DMS53 treated with DMSO at 0.1 percent for 48 hours (cell line): ENCODE data around the gene DLG2.
A peak's percentile ranks its signal among the peaks of the same experiment; 100 is the strongest.
"Not testable (repeated sequence)": the region's sequence is repeated elsewhere in the genome, so short reads cannot be mapped to it uniquely, and the experiment has no call there.

Source experiments
- DNase-seq: peaks from one replicate; lab custom pipeline; 2025; ENCODE audit not compliant: unreplicated experiment; lab: John Stamatoyannopoulos, UW

Gene DLG2

DNA sequence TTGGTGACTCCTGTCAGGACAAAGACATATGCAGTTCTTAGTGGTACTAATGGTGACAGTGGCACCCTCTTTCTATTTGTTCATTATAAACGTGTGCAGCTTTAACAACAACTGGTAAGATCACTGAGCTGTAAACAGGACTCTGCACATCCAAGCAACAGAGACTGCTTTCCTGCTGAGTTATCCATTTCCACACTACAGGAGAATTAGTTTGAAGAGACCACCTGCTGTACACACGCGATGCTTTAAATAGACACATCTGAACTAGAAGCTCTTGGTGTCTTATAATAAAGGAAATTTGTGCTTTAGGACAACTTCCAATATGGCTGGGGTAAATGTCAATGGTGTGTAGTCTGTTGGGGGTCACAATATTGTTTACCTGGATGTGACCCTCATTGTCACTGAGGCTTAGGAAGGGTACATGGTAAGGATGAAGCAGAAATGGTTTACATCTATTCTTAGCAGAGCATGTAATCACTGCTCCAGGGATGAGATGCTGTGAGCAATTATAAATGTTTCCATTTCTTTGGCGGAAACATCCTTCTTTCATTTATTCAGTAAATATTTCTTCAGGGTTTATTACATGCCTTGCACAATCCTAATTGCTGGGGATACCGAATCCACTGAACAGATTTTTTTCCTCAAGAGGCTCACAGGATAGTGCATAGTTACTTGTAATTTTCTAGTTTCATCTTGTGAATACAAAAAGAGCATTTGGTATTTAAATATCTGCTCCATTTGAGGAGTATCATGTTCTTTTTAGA lies 1987.0 kb downstream of the DLG2 start:
- no peak for DNase-seq

DNA sequence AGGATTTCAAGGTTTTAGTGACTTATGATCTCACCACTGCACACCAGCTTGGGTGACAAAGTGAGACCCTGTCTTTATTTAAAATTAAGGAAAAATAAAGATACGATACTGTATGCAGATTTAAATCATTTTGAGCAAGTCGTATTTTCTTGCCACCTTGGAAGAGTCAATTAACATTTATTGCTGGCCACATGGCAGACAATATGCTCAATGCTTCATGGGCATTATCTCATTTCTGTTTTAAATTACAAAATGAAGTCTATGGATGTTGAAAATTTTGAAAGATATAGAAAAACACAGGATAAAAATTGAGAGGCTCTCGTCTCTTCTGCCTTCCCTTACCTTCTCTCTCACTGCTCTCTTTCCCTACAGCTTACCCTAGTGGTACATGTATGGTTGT lies 1992.0 kb downstream of the DLG2 start:
- DNase-seq: no peak

DNA sequence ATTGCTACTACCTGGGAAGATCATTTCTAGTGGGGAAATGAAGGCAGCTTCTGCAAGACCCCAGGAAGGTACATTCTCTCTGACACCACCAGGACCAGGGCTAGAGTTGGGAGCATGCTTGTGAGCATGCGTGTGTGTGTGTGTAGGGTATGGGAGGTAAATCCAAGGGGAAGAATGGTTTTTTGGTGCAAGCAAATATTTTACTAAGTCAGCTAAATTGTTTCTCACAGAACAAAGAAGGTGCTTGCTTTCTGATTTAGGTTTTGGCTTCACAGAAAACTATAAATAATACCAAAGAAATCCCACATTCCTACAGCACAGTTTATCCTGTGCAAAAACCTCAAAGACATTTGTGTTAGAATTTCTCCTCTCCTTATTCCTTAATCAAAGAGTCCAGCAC lies 1996.9 kb downstream of the DLG2 start:
- no peak for DNase-seq

DNA sequence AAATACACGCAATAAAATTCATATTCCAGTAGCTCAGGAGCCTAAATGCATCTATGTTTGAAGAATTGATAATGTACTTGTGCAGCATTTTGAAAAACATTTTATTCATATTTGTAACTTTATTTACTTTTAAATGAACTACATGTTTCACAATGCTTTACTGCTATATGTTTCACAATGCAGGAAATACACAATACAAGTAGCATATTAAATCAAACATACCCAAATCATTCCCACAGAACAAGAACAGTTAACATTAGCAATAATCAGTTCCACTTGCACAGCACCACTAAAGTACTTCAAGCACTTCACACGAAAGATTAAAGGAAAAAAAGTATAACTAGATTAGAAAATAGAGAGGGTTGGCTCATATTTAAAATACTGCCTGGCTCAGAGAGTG lies 1997.4 kb downstream of the DLG2 start:
- no peak for DNase-seq

DNA sequence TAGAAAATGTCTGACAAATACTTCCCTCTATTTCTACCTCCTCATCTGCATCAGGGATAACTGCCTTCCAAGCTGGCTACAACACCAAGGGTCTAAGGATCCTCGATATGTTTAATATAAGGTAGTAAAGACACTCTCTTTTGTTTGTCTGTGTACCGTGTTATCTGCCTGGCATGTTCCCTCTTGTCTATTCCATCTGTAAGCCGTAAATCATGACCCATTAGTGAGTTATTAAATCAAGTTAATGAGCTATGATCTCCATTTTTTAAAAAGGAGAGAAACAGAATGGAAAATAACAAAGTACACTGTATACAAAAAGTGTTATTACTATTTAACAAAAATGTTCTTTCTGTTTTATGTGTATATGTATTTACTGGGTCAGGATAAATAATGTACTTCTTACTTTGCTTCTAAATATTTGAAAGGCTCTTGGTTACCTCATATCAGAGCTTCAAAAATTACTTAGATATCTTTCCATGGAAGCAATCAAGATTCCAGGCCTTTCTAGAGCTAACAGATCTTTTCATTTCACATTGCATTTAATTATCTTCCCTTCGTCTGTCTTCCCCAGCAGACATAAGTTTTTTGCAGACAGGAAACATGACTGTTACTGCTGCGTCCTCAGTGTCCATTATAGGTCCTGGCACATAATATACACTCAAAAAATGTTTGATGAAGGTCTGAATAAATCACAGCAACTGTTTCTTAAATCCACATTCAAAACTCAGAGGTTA lies 1998.4 kb downstream of the DLG2 start:
- no peak for DNase-seq

DNA sequence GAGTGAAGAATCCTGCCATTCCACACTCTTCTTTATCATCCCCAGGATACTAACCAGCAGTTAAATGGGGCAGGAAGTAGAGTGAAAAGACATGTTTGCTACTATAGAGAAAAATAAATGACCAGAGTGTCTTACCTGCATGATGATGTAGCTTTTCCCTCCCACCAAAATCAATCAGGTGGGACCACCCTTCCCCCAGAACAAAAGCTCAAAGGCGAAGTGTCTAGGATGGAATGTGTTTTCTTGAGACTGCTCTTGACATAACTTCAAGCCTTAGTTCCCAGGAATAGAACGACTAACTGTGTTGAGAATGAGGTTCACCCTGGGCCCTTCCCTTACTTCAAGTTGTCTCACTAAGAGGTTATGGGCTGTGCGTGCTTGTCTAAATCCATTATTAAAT lies 2001.8 kb downstream of the DLG2 start:
- no peak for DNase-seq

DNA sequence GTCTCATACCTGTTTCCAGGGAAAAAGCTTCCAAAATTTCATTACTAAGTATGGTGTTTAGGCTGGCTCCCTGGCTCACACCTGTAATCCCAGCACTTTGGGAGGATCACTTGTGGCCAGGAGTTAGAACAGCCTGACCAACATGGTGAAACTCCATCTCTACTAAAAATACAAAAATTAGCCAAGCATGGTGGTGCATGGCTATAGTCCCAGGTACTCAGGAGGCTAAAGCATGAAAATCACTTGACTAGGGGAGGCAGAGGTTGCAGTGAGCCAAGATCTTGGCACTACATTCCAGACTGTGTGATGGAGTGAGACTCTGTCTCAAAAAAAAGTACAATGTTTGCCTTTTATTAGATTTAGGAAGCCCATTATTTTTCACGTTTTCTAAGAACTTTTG lies 2009.5 kb downstream of the DLG2 start:
- DNase-seq: no peak

DNA sequence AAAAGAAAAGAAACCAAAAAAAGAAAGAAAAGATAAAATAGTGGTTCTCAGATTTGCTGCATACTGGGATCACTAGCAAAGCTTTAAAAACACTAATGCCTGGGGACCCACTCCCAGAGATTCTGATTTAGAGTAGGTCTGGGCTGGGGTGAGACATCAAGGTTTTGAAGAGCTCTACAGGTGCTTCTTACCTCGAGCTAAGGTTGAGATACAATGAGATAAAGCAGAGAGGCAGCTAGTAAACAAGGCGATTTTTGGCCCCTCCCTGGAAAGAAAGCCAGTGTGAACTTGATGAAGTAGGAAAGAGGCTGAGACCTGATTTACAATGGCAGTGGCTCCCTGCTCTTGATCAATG lies 2013.4 kb downstream of the DLG2 start:
- no peak for DNase-seq

DNA sequence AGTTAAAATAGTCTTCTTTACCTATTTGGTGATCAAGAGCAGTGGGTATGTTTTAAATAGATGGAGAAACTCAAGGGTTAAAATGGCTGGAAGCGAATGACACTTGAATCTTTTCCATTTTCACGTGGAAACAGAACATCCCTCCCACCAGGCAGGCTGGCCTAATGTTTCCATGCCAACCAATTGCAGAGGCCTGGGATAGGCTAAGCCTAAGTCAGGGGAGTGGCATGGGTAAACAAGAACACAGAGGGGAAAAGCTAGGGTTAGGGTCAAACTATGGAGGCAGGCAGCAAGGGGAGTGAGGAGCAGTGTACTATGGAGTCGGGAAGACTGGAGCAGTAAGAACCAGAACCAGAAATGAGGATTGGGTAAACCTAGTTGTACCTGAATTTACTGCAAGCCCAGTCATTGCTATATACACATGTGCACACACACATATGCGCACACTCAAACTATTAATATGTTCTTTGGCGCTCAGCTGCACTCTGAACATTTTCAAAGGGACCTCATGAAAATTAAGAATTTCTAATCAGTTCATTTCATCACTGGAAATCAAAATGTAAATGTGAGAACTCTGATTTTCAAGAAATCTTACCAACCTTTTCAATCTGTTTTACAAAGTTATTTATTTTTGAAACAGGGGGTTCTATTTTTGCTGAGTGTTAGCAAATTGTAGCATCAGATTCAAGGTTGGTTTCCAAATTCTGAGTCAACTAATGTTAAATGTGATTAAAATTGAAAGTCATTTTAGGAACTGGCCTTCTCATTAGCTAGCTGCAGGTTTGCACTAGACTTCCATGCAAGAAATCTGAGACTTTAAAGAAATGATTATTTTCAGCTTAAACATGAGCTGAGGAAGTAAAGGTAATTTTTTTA lies 2014.0 kb downstream of the DLG2 start:
- DNase-seq: no peak

DNA sequence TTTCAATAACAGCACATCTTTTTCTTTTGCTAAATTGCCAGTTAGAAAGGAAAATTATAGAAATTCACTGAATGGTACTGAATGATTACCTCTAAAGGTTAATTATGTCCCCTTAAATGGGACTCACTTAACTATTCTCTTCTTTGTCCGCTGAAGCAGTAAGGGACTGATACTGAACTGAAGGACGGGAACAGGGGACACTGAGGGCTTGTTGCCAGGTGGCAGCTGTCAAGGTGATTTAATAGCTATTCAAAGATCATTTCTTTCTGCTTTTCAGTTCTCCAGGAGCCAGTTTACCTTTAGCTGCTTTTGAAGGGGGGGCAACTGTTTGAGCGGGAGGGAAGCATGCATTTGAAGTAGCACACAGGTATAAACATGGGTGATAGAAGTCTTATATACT lies 2015.5 kb downstream of the DLG2 start:
- DNase-seq: no peak

DNA sequence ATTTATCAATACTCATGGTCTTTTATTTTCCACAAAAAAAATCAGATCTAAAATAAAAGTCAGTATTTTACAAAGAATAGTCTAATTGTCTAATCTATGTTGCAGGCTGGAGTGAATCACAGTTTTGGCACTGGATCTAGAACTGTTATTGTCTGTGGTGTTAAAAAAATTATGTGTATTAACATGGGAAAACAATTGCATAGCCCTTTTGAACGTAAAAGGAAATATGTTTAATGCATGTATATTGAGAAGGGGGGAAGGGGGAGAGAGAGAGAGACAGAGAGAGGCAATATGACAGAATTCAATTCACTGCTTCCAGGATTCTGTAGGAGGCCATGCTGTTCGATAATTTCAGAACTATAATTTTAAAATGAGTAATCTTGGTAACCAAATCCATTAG lies 2016.1 kb downstream of the DLG2 start:
- DNase-seq: no peak

DNA sequence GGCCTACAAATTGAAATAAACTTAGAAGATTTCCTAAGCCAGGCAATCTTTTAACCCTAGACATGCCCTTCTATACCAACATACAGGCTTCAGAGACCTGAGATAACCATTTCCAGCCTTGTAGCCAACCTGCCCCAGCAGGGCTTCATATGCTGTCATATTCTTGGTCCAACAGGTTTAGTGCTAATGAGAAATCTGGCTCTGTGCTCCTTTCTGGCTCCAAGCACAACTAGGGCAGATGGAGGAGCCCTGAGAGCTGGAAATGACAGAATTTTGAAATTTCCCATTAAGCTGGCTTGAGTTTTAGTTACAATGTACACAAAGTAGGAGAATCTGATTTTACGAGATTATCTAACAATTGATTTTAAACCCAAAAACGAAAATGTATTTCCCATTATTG lies 2018.0 kb downstream of the DLG2 start:
- DNase-seq: no peak

DNA sequence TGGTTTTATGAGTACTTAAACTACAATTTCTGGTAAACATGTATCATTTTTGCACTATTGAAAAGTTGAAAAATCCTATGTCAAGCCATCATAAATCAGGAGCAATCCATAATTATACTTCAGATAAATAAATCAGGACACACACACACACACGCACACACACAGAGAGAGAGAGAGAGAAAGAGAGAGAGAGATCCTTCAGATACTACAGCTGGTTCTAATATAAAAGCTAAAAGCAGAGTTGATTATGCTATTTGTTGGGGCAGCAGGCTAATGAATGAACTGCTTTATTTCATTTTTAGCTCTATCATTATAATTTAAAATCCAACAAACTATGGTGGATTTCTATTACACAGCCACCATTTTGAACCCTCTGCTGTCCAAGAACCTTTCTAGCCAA lies 2018.6 kb downstream of the DLG2 start:
- no peak for DNase-seq

DNA sequence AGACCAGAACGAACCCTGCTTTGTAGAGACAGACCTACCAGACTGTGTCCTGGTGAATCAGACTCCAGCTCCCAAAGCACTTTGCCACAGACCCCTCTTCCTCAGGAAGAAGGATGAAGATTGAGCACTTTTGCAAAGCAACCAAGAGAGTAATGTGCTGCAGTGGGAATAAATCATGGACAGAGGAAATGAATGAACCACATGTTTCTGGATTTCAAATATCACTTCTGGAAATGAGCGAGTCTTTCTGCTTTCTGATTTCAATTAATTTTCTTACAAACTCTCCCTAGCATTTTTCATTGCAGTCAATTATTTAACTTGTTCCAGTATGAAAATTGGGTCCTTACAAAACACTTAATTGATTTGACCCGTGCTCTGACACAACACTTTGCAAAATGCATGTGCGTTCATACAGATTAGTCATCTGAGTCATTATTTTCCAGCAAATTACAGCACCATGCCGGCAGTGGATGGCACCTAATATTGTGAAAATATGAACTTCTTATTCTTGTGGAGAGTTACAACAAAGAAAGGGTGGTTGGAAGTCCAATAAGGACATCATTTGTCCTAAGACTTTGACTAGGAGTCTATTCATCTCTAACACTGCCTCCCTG lies 2025.1 kb downstream of the DLG2 start:
- no peak for DNase-seq

DNA sequence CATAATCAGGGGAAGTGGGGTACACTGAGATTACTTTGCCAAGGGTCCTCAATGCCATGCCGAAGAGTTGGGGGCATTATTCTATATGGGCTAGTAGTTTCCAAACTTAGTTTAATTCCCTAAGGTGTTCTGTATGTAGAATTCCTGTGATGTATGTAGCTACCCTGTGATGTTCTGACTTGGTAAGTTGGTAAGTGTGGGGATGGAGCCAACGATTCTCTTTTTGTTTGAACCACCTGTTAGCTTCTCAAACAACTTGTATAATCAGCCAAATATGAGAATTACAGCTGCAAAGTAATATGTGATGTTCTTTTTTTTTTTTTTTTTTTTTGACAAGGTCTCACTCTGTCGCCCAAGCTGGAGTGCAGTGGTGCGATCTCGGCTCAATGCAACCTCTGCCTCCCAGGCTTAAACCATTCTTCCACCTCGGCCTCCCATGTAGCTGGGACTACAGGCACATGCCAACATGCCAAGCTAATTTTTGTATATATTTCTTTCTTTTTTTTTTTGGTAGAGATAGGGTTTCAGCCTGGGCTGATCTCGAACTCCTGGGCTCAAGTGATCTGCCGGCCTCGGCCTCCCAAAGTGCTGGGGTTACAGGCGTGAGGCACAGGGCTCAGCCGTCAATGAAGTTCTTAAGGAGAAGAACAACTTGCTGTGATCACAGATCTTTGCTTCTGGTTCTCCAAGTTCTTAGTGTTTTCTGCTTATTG lies 2025.8 kb downstream of the DLG2 start:
- no peak for DNase-seq

DNA sequence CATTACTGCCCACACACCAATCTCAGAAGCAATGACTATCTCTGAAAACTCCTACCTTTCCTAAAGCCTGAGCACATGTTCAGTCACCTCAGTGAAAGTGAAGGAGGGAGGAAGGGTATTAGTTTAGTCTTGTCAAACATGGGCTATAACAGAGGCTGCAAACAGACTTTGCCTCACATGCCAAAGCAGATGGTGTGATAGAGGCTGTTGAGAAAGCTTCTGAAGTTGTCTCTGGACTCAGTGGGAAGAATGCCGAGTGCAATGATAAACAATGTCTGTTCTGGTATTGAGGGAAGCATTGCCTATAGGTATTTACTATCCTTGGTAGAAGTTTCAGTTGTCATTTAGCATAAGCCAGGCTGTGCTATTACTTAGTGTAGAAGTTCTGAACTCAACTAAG lies 2026.5 kb downstream of the DLG2 start:
- no peak for DNase-seq

DNA sequence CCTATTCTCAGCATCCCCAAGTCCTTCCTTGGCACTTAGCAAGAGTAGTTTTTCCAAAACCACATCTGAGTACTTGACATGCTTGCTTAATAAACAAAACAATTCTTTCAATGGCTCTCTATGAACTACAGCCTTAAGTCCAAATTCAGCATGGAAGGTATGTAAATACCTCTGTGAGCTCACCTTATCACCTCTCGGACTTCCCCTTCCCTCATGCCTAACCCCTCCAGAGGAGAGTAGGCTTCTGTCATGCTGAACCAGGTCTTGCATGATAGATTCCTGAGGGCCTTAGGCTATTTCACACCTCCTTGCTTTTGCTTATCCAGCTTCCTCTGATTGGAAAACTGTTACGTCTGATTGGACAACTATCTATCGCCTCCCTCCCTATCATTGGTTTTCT lies 2028.1 kb downstream of the DLG2 start:
- no peak for DNase-seq

DNA sequence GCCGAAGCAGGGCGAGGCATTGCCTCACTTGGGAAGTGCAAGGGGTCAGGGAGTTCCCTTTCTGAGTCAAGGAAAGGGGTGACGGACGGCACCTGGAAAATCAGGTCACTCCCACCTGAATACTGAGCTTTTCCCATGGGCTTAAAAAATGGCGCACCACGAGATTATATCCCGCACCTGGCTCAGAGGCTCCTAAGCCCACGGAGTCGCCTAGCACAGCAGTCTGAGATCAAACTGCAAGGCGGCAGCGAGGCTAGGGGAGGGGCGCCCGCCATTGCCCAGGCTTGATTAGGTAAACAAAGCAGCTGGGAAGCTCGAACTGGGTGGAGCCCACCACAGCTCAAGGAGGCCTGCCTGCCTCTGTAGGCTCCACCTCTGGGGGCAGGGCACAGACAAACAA lies 2039.3 kb downstream of the DLG2 start:
- not testable (repeated sequence) for DNase-seq

DNA sequence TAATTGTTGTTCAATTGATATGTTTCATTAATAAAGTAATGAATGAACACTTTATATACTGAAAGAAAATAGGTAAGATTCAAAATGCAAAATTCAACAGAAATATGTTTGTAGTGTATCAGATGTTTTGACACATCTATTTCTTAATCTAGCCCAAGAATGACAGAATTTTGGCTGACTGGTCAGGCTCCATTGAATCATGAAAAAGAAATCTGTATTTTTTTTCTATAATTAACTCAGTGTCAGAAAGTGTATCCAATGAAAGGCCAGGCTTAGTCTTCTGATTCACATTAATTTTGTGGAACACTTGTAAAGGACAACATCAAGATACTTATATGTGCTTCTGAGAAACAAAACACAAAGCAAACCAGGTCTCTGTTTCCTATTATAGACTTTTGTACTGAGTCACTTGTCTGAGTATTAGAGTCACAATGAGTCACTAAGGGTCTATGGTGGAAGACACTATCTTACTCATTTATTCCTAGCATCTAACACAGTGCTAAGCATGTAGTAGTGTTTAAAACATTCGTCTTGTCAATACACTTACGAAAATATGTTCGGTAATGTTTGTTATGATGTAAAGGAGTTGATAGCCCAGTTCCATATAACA lies 2043.3 kb downstream of the DLG2 start:
- peak; percentile 24 for DNase-seq

DNA sequence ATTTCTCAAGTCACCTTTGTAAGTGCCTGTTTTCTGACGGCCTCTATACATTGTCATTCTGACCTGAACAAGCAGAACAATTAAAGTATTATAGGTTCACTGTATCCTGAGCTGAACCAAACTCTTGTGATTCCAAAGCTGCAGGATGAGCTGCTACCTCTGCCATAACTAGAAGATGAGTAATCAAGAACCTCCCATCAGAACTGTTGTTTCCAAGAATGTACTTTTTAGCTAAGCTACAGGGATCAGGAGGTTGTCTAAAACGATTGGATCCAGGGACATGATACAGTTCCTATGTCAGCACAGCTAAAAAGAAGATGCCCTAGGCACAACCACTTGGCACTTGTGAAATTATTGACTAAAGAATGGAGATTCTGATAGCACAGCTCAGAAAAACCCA lies 2052.6 kb downstream of the DLG2 start:
- no peak for DNase-seq
